Nephron progenitor cell (in vitro differentiated cells): ENCODE data around the gene KNDC1.

Source experiments
- DNase-seq: peaks from one replicate; pipeline ENCODE4 v3.0.0; 2021
- H3K27ac Mint-ChIP-seq: 2 replicates; pipeline ENCODE4 v1.8.0; 2021; ENCODE audit warnings: mild to moderate bottlenecking, moderate library complexity, mixed read lengths
- H3K27me3 Mint-ChIP-seq: 2 replicates; pipeline ENCODE4 v1.8.0; 2021; ENCODE audit warnings: mild to moderate bottlenecking, low read depth, mixed read lengths; ENCODE audit not compliant: poor library complexity
- H3K36me3 Mint-ChIP-seq: 2 replicates; pipeline ENCODE4 v1.8.0; 2021; ENCODE audit warnings: low read depth, mixed read lengths
- H3K4me1 Mint-ChIP-seq: 2 replicates; pipeline ENCODE4 v1.8.0; 2021; ENCODE audit warnings: mixed read lengths
- H3K4me3 Mint-ChIP-seq: 2 replicates; pipeline ENCODE4 v1.8.0; 2021; ENCODE audit warnings: mild to moderate bottlenecking, moderate library complexity, mixed read lengths
- H3K9me3 Mint-ChIP-seq: 2 replicates; pipeline ENCODE4 v1.8.0; 2021; ENCODE audit warnings: mild to moderate bottlenecking, moderate library complexity, mixed read lengths
- CTCF ChIP-seq: fragments of 200-600 bp; sonication (generic); IDR thresholded peaks from 2 replicates; pipeline ENCODE4 v1.5.0; 2021; ENCODE audit warnings: antibody characterized with exemption

KNDC1 gene

GRCh38 chr10:133140417-133141143 is 19.4 kb upstream of the KNDC1 start:
- H3K27me3 Mint-ChIP-seq = peaks cover 3% of the 10 kb centered on the region
- no peak overlapping the region for H3K27ac Mint-ChIP-seq
- no peak overlapping the region for H3K4me3 Mint-ChIP-seq
- no peak for DNase-seq
- H3K9me3 Mint-ChIP-seq = no peaks in the 10 kb centered on the region
- H3K36me3 Mint-ChIP-seq = no peaks in the 10 kb centered on the region
- TF ChIP-seq CTCF = no peak
- peaks cover 43% of the 10 kb centered on the region for H3K4me1 Mint-ChIP-seq

DNA sequence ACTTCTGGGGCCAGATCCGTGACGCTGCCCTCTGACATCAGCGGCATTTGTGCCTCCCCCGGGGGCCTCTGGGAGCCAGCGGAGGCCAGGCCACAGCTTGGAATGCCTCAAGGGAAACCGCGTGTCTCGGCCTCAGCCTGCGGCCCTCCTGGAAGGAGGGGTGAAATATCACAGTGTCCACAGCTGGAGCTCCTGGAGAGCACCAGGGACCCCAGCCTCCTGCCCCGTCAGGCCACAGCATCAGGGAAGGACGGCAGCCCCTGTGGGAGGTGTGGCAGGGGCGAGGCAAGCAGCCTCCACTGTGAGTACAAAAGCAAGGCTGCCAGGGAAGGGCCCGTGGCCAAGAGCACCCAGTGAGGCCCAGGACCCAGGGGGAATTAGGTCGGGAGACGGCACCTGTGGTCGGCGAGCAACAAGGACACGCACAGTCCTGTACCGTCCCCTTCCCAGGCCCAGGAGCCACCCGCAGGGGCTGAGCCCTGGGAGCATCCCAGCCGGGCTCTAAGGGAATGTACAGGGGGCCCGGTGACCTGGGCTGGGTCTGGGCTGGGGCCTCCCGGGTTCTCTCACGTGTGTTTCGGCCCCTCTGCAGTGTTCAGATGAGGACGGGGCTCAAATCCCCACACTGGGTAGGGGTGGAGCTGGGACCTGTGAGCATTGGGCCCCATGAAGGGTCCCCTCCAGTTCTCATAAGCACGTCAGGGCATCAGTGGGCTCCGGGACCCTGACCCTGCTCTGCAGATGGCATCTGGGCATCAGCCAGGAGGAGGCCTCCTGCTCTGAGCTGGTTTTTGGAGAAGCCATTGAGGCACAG is 18.7 kb upstream of the KNDC1 start:
- TF ChIP-seq CTCF = no peak
- H3K27ac Mint-ChIP-seq = no peak overlapping the region
- H3K4me3 Mint-ChIP-seq = no peak overlapping the region
- DNase-seq = peak; percentile 33
- peaks cover 6% of the 10 kb centered on the region for H3K27me3 Mint-ChIP-seq
- H3K36me3 Mint-ChIP-seq = no peaks in the 10 kb centered on the region
- H3K9me3 Mint-ChIP-seq = peaks cover 3% of the 10 kb centered on the region
- H3K4me1 Mint-ChIP-seq = peaks cover 43% of the 10 kb centered on the region

GRCh38 chr10:133141958-133142340 is 18.1 kb upstream of the KNDC1 start:
- peaks cover 43% of the 10 kb centered on the region for H3K4me1 Mint-ChIP-seq
- no peak overlapping the region for H3K27ac Mint-ChIP-seq
- no peak for DNase-seq
- H3K27me3 Mint-ChIP-seq = peaks cover 11% of the 10 kb centered on the region
- H3K9me3 Mint-ChIP-seq = peaks cover 9% of the 10 kb centered on the region
- no peak overlapping the region for H3K4me3 Mint-ChIP-seq
- no peak for TF ChIP-seq CTCF
- no peaks in the 10 kb centered on the region for H3K36me3 Mint-ChIP-seq

- TF ChIP-seq CTCF = no peak
- H3K9me3 Mint-ChIP-seq = peaks cover 16% of the 10 kb centered on the region
- peak; percentile 10 for DNase-seq
- peaks cover 5% of the 10 kb centered on the region for H3K36me3 Mint-ChIP-seq
- H3K27me3 Mint-ChIP-seq = peaks cover 16% of the 10 kb centered on the region
- H3K27ac Mint-ChIP-seq = no peak overlapping the region
- H3K4me3 Mint-ChIP-seq = no peak overlapping the region
- H3K4me1 Mint-ChIP-seq = peaks cover 43% of the 10 kb centered on the region
These were observed 17.4 kb upstream of the KNDC1 start for GRCh38 chr10:133142523-133143199.

DNA sequence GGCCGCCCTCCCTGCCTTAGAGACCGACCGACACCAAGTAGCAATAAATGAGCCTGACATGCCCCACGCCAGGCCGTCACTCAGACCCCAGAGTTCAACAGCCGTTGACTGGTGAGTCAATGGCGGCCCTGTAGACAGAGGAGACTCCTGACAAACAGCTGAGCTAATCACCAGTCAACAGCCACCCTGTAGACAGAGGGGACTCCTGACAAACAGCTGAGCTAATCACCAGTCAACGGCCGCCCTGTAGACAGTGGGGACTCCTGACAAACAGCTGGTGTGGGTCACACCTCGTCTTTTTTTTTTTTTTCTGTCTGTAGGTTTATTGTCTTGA is 16.9 kb upstream of the KNDC1 start:
- H3K27me3 Mint-ChIP-seq = peaks cover 21% of the 10 kb centered on the region
- peaks cover 9% of the 10 kb centered on the region for H3K36me3 Mint-ChIP-seq
- no peak for TF ChIP-seq CTCF
- peaks cover 21% of the 10 kb centered on the region for H3K9me3 Mint-ChIP-seq
- H3K27ac Mint-ChIP-seq = no peak overlapping the region
- DNase-seq = peak; percentile 16
- peaks cover 43% of the 10 kb centered on the region for H3K4me1 Mint-ChIP-seq
- no peak overlapping the region for H3K4me3 Mint-ChIP-seq
